H9 (cell line): ENCODE measurements around the gene ACKR3. TPM values are rescaled to one million over a fixed set of nuclear protein-coding genes. Genes with fewer than 3 reads are reported as not detected.

Experiments used
- DNase-seq: peaks from one replicate; pipeline ENCODE4 v3.0.0-alpha.2; 2017
- H2AFZ ChIP-seq: one replicate; pipeline ENCODE4 v1.6.1; 2013; ENCODE audit warnings: mild to moderate bottlenecking, low read length, control low read depth, moderate library complexity
- H2AK5ac ChIP-seq: 2 replicates; pipeline ENCODE4 v1.6.1; 2013; ENCODE audit warnings: low read length, control low read depth, mixed read lengths; ENCODE audit not compliant: insufficient read length
- H2BK120ac ChIP-seq: one replicate; pipeline ENCODE4 v1.6.1; 2013; ENCODE audit warnings: low read depth, mild to moderate bottlenecking, low read length, control low read depth, inconsistent platforms; ENCODE audit not compliant: poor library complexity, severe bottlenecking
- H2BK12ac ChIP-seq: 2 replicates; pipeline ENCODE4 v1.6.1; 2013; ENCODE audit warnings: low read length, control low read depth, mixed read lengths, low read depth; ENCODE audit not compliant: insufficient read length
- H2BK15ac ChIP-seq: 2 replicates; pipeline ENCODE4 v1.6.1; 2013; ENCODE audit warnings: low read depth, low read length, control low read depth
- H2BK20ac ChIP-seq: one replicate; pipeline ENCODE4 v1.6.1; 2013; ENCODE audit warnings: low read depth, mild to moderate bottlenecking, low read length, control low read depth, inconsistent platforms; ENCODE audit not compliant: poor library complexity, severe bottlenecking
- H2BK5ac ChIP-seq: 2 replicates; pipeline ENCODE4 v1.6.1; 2013; ENCODE audit warnings: low read length, control low read depth, mixed read lengths; ENCODE audit not compliant: insufficient read length
- H3K14ac ChIP-seq: 2 replicates; pipeline ENCODE4 v1.6.1; 2013; ENCODE audit warnings: low read length, control low read depth; ENCODE audit not compliant: insufficient read depth
- H3K18ac ChIP-seq: 2 replicates; pipeline ENCODE4 v1.6.1; 2013; ENCODE audit warnings: low read depth, mild to moderate bottlenecking, mixed read lengths, low read length, control low read depth; ENCODE audit not compliant: insufficient read length
- H3K23ac ChIP-seq: 2 replicates; pipeline ENCODE4 v1.6.1; 2013; ENCODE audit warnings: low read length, control low read depth, mixed read lengths, low read depth; ENCODE audit not compliant: insufficient read length
- H3K23me2 ChIP-seq: 2 replicates; pipeline ENCODE4 v1.6.1; 2013; ENCODE audit warnings: low read depth, mild to moderate bottlenecking, mixed read lengths, low read length, control low read depth; ENCODE audit not compliant: insufficient read length, poor library complexity, severe bottlenecking
- H3K27ac ChIP-seq: 2 replicates; pipeline ENCODE4 v1.5.1; 2013; ENCODE audit warnings: low read length, control low read depth, mixed read lengths, low read depth; ENCODE audit not compliant: insufficient read length
- H3K27me3 ChIP-seq: 2 replicates; pipeline ENCODE4 v1.6.1; 2013; ENCODE audit warnings: low read length, control low read depth, inconsistent platforms; ENCODE audit not compliant: insufficient read depth
- H3K4ac ChIP-seq: 2 replicates; pipeline ENCODE4 v1.6.1; 2013; ENCODE audit warnings: low read depth, mild to moderate bottlenecking, control low read depth, inconsistent platforms, low read length, moderate library complexity
- H3K4me1 ChIP-seq: 2 replicates; pipeline ENCODE4 v1.6.1; 2013; ENCODE audit warnings: low read length, control low read depth, inconsistent platforms; ENCODE audit not compliant: insufficient read depth
- H3K4me2 ChIP-seq: 2 replicates; pipeline ENCODE4 v1.6.1; 2013; ENCODE audit warnings: low read length, control low read depth, mixed read lengths; ENCODE audit not compliant: insufficient read length, insufficient read depth
- H3K56ac ChIP-seq: 2 replicates; pipeline ENCODE4 v1.6.1; 2013; ENCODE audit warnings: low read depth, mild to moderate bottlenecking, mixed read lengths, low read length, control low read depth; ENCODE audit not compliant: insufficient read length
- H3K79me1 ChIP-seq: 2 replicates; pipeline ENCODE4 v1.6.1; 2013; ENCODE audit warnings: low read depth, mild to moderate bottlenecking, moderate library complexity, low read length, control low read depth, inconsistent platforms; ENCODE audit not compliant: insufficient read depth, poor library complexity, severe bottlenecking
- H3K79me2 ChIP-seq: 2 replicates; pipeline ENCODE4 v1.6.1; 2013; ENCODE audit warnings: low read length, control low read depth, inconsistent platforms; ENCODE audit not compliant: insufficient read depth
- H3K9ac ChIP-seq: 2 replicates; pipeline ENCODE4 v1.6.1; 2013; ENCODE audit warnings: low read length, control low read depth, mixed read lengths; ENCODE audit not compliant: insufficient read length; ENCODE audit errors: extremely low read depth
- H3K9me3 ChIP-seq: one replicate; pipeline ENCODE4 v1.6.1; 2013; ENCODE audit warnings: low read depth, low read length, inconsistent platforms; ENCODE audit not compliant: control insufficient read depth
- H3T11ph ChIP-seq: one replicate; pipeline ENCODE4 v1.6.1; 2013; ENCODE audit warnings: mild to moderate bottlenecking, low read length, control low read depth, inconsistent platforms
- H4K20me1 ChIP-seq: one replicate; pipeline ENCODE4 v1.6.1; 2013; ENCODE audit not compliant: control insufficient read depth, insufficient read length, insufficient read depth
- H4K5ac ChIP-seq: 2 replicates; pipeline ENCODE4 v1.6.1; 2013; ENCODE audit warnings: low read depth, mild to moderate bottlenecking, mixed read lengths, low read length, control low read depth; ENCODE audit not compliant: insufficient read length
- H4K8ac ChIP-seq: replicated peaks from 2 replicates; pipeline ENCODE4 v1.6.1; 2013; ENCODE audit warnings: low read length, control low read depth, mixed read lengths, low read depth; ENCODE audit not compliant: insufficient read length
- H4K91ac ChIP-seq: 2 replicates; pipeline ENCODE4 v1.6.1; 2013; ENCODE audit warnings: low read depth, mild to moderate bottlenecking, moderate library complexity, mixed read lengths, low read length, control low read depth; ENCODE audit not compliant: insufficient read length
- H3K27ac Mint-ChIP-seq, 3 experiments: 2 replicates in 2 of 3; 3 replicates in 1 of 3; pipeline ENCODE4 v1.8.0; 2020 to 2021; ENCODE audit warnings: mixed read lengths in 3 of 3, mild to moderate bottlenecking in 1 of 3, moderate library complexity in 1 of 3
- H3K27me3 Mint-ChIP-seq: 2 replicates; pipeline ENCODE4 v1.8.0; 2021; ENCODE audit warnings: low read depth, mild to moderate bottlenecking, moderate library complexity, mixed read lengths
- H3K36me3 Mint-ChIP-seq, 3 experiments: 2 replicates in 2 of 3; 3 replicates in 1 of 3; pipeline ENCODE4 v1.8.0; 2020 to 2021; ENCODE audit warnings: low read depth in 3 of 3, mixed read lengths in 3 of 3; ENCODE audit not compliant: insufficient read depth in 1 of 3
- H3K4me1 Mint-ChIP-seq, 2 experiments: 2 replicates each; pipeline ENCODE4 v1.8.0; 2020; ENCODE audit warnings: mixed read lengths in 2 of 2
- H3K4me3 Mint-ChIP-seq, 2 experiments: 2 replicates in 1 of 2; 3 replicates in 1 of 2; pipeline ENCODE4 v1.8.0; 2020 to 2021; ENCODE audit warnings: mild to moderate bottlenecking in 2 of 2, mixed read lengths in 2 of 2, moderate library complexity in 1 of 2
- H3K9me3 Mint-ChIP-seq, 2 experiments: 2 replicates in 1 of 2; 3 replicates in 1 of 2; pipeline ENCODE4 v1.8.0; 2020; ENCODE audit warnings: mild to moderate bottlenecking in 2 of 2, mixed read lengths in 2 of 2, moderate library complexity in 1 of 2
- CTCF ChIP-seq: fragments of 200-600 bp; sonication (generic); conservative IDR thresholded peaks from 3 replicates; pipeline ENCODE4 v1.8.0; 2021; ENCODE audit warnings: antibody characterized with exemption, mild to moderate bottlenecking
- WGBS: extraction: QIAGEN DNeasy Blood & Tissue Kit; methylation state at CpG from one replicate; pipeline ENCODE4 v1.1.7; 2013; ENCODE audit warnings: missing lambda C conversion rate, low lambda C conversion rate, mixed read lengths; ENCODE audit not compliant: insufficient read length; ENCODE audit errors: extremely low coverage; 5-methylcytosine and 5-hydroxymethylcytosine counted together
- total RNA-seq: library from RNA; stranded (reverse); gene quantifications from 2 replicates; pipeline ENCODE4 v1.2.1, GENCODE V29; 2021

ACKR3 gene
- total RNA-seq, 1 experiment from 2014 or later = 0.44 TPM

- Histone ChIP-seq H3K14ac (no peak overlapping the region), H3K27me3 (no peaks in the 10 kb centered on the region), H3K9me3 (no peaks in the 10 kb centered on the region), H3K23me2 (no peaks in the 10 kb centered on the region), H3K56ac (no peak overlapping the region), H3T11ph (no peak overlapping the region), H3K79me2 (no peaks in the 10 kb centered on the region), H3K79me1 (no peaks in the 10 kb centered on the region), H2AK5ac (no peak overlapping the region), H2BK5ac (no peak overlapping the region), H2BK120ac (no peak overlapping the region), H2BK12ac (no peak overlapping the region), H3K18ac (no peak overlapping the region), H4K20me1 (no peaks in the 10 kb centered on the region), H3K4me2 (no peak overlapping the region), H3K27ac (no peak overlapping the region), H4K5ac (no peak overlapping the region), H2BK15ac (no peak overlapping the region), H3K4ac (no peak overlapping the region), H4K91ac (no peak overlapping the region), H3K23ac (no peak overlapping the region), H3K9ac (no peak overlapping the region), H2AFZ (no peak overlapping the region), H2BK20ac (no peak overlapping the region), H3K4me1 (no peaks in the 10 kb centered on the region), H4K8ac (no peak overlapping the region)
- no peak for TF ChIP-seq CTCF
- no CpG with 5 or more reads among the region's 11 CpGs for WGBS
- H3K27ac Mint-ChIP-seq = no peak overlapping the region
- no peak overlapping the region for H3K4me3 Mint-ChIP-seq
- DNase-seq = no peak
- H3K27me3 Mint-ChIP-seq = peaks cover 9% of the 10 kb centered on the region
- H3K9me3 Mint-ChIP-seq = no peaks in the 10 kb centered on the region; a peak in 2 of 5 replicates
- peaks cover 0 to 5% (median 0%) of the 10 kb centered on the region in 3 experiments; a peak in 1 of 7 replicates for H3K36me3 Mint-ChIP-seq
- H3K4me1 Mint-ChIP-seq = peaks cover 4 to 7% of the 10 kb centered on the region in 2 experiments; a peak in 2 of 4 replicates
Observed at GRCh38 chr2:236545248-236545658, 24.4 kb upstream of the ACKR3 start.
